GM23338 (cell line): Measurements from ENCODE around the gene PPP1R3D. TPM values are rescaled to one million over a fixed set of nuclear protein-coding genes. Genes with fewer than 3 reads are reported as not detected.

Source experiments
- ATAC-seq: fragments of 200-7000 bp; cut with Tn5 transposase; 3 replicates; pipeline ENCODE4 v1.9.1; 2020
- DNase-seq: peaks from one replicate; pipeline ENCODE4 v3.0.0-alpha.2; 2015; ENCODE audit warnings: low spot score
- H2AFZ ChIP-seq: fragments of 200-600 bp; sonication (generic); 2 replicates; pipeline ENCODE4 v1.8.0; 2016; ENCODE audit warnings: antibody characterized with exemption, mild to moderate bottlenecking, moderate library complexity
- H3F3A ChIP-seq: fragments of 200-600 bp; sonication (generic); replicated peaks from 2 replicates; pipeline ENCODE4 v1.8.0; 2017; ENCODE audit warnings: antibody characterized with exemption, mixed run types, low read depth
- H3K27ac ChIP-seq: fragments of 200-600 bp; sonication (generic); 2 replicates; pipeline ENCODE4 v1.6.1; 2016; ENCODE audit warnings: low read depth
- H3K27me3 ChIP-seq: fragments of 200-600 bp; sonication (generic); 2 replicates; pipeline ENCODE4 v1.8.0; 2016; ENCODE audit warnings: mild to moderate bottlenecking, mixed run types, moderate library complexity; ENCODE audit not compliant: insufficient read depth
- H3K36me3 ChIP-seq: fragments of 200-600 bp; sonication (generic); 2 replicates; pipeline ENCODE4 v1.8.0; 2016; ENCODE audit warnings: mild to moderate bottlenecking; ENCODE audit not compliant: insufficient read depth
- H3K4me1 ChIP-seq: fragments of 200-600 bp; sonication (generic); 2 replicates; pipeline ENCODE4 v1.8.0; 2016; ENCODE audit warnings: mild to moderate bottlenecking, moderate library complexity; ENCODE audit not compliant: insufficient read depth
- H3K4me2 ChIP-seq: fragments of 200-600 bp; sonication (generic); 2 replicates; pipeline ENCODE4 v1.7.1; 2017; ENCODE audit warnings: mixed run types
- H3K4me3 ChIP-seq: fragments of 200-600 bp; sonication (generic); 2 replicates; pipeline ENCODE4 v1.6.1; 2016; ENCODE audit warnings: mixed run types
- H3K79me2 ChIP-seq: fragments of 200-600 bp; sonication (generic); replicated peaks from 2 replicates; pipeline ENCODE4 v1.8.0; 2017; ENCODE audit warnings: mild to moderate bottlenecking; ENCODE audit not compliant: insufficient read depth
- H3K9me2 ChIP-seq: fragments of 200-600 bp; sonication (generic); 2 replicates; pipeline ENCODE4 v1.8.0; 2017; ENCODE audit not compliant: insufficient read depth
- H4K20me1 ChIP-seq: fragments of 200-600 bp; sonication (generic); replicated peaks from 2 replicates; pipeline ENCODE4 v1.8.0; 2017; ENCODE audit warnings: mild to moderate bottlenecking; ENCODE audit not compliant: insufficient read depth
- H3K27ac Mint-ChIP-seq: 2 replicates; pipeline ENCODE4 v1.8.0; 2020; ENCODE audit warnings: inconsistent platforms, mild to moderate bottlenecking, moderate library complexity, mixed read lengths
- H3K27me3 Mint-ChIP-seq: 3 replicates; pipeline ENCODE4 v1.8.0; 2022; ENCODE audit warnings: low read depth, mild to moderate bottlenecking, moderate library complexity, mixed read lengths, inconsistent platforms; ENCODE audit not compliant: insufficient read depth, poor library complexity
- H3K36me3 Mint-ChIP-seq: 3 replicates; pipeline ENCODE4 v1.8.0; 2021; ENCODE audit warnings: low read depth, mild to moderate bottlenecking, inconsistent platforms, moderate library complexity, mixed read lengths
- H3K4me1 Mint-ChIP-seq: 3 replicates; pipeline ENCODE4 v1.8.0; 2020; ENCODE audit warnings: mild to moderate bottlenecking, inconsistent platforms, mixed read lengths
- H3K4me3 Mint-ChIP-seq: 3 replicates; pipeline ENCODE4 v1.8.0; 2021; ENCODE audit warnings: moderate library complexity, mild to moderate bottlenecking, inconsistent platforms, mixed read lengths
- H3K9me3 Mint-ChIP-seq: 3 replicates; pipeline ENCODE4 v1.8.0; 2020; ENCODE audit warnings: moderate library complexity, mild to moderate bottlenecking, inconsistent platforms, mixed read lengths
- CREB1 ChIP-seq: fragments of 250-450 bp; sonication (Bioruptor Pico); IDR thresholded peaks from 2 replicates; pipeline ENCODE4 v1.5.0; 2020; ENCODE audit warnings: low read depth, mild to moderate bottlenecking, moderate library complexity
- EZH2 ChIP-seq: fragments of 200-600 bp; sonication (generic); IDR thresholded peaks from one replicate; pipeline ENCODE4 v1.8.0; 2017; ENCODE audit warnings: antibody characterized with exemption, mild to moderate bottlenecking, low read depth; ENCODE audit not compliant: unreplicated experiment
- EZH2phosphoT487 ChIP-seq: fragments of 200-600 bp; sonication (generic); IDR thresholded peaks from one replicate; pipeline ENCODE4 v1.8.1; 2018; ENCODE audit warnings: antibody characterized with exemption; ENCODE audit not compliant: unreplicated experiment
- JUNB ChIP-seq: IDR thresholded peaks from one replicate; pipeline ENCODE4 v1.6.1; 2016; ENCODE audit warnings: antibody characterized with exemption; ENCODE audit not compliant: unreplicated experiment
- NANOG ChIP-seq: IDR thresholded peaks from 2 replicates; pipeline ENCODE4 v1.6.1; 2016; ENCODE audit warnings: antibody characterized with exemption, borderline replicate concordance
- POLR2AphosphoS5 ChIP-seq: IDR thresholded peaks from 2 replicates; pipeline ENCODE4 v1.6.1; 2016; ENCODE audit warnings: antibody characterized with exemption, low read depth
- REST ChIP-seq: IDR thresholded peaks from one replicate; pipeline ENCODE4 v1.6.1; 2018; ENCODE audit warnings: antibody characterized with exemption; ENCODE audit not compliant: unreplicated experiment
- STAT1 ChIP-seq: IDR thresholded peaks from one replicate; pipeline ENCODE4 v1.6.1; 2016; ENCODE audit warnings: antibody characterized with exemption; ENCODE audit not compliant: unreplicated experiment
- ZNF114 ChIP-seq: fragments of 250-450 bp; sonication (Bioruptor Pico); IDR thresholded peaks from 2 replicates; pipeline ENCODE4 v1.5.0; 2020; ENCODE audit warnings: mild to moderate bottlenecking, moderate library complexity
- ZNF331 ChIP-seq: fragments of 250-450 bp; sonication (Bioruptor Pico); IDR thresholded peaks from 2 replicates; pipeline ENCODE4 v1.5.0; 2020; ENCODE audit warnings: low read depth, mild to moderate bottlenecking, moderate library complexity
- polyA plus RNA-seq: library from polyadenylated mRNA; unstranded; fragments of >200 nt; fragmentation: Nextera tagmentation; extraction: Ambion mirVana; gene quantifications from 2 replicates; pipeline ENCODE4 v1.2.1, GENCODE V29; 2016
- total RNA-seq: library from RNA; depleted of rRNA; stranded (reverse); fragments of >200 nt; shearing (Covaris generic); gene quantifications from 2 replicates; pipeline ENCODE4 v1.2.3, GENCODE V29; 2014
- TF ChIP-seq, protein P1 (sequence below), 2 experiments: fragments of 200-600 bp in 1 of 2; sonication (generic) in 1 of 2; conservative IDR thresholded peaks; 2 replicates each; pipeline versions ENCODE4 v1.5.1 to v1.6.1; 2016 to 2017; ENCODE audit warnings: antibody characterized with exemption in 2 of 2, low read depth in 2 of 2, mild to moderate bottlenecking in 2 of 2, moderate library complexity in 1 of 2
- TF ChIP-seq, protein P2 (sequence below): fragments of 250-450 bp; sonication (Bioruptor Pico); IDR thresholded peaks from 2 replicates; pipeline ENCODE4 v1.5.0; 2020; ENCODE audit warnings: mild to moderate bottlenecking, moderate library complexity
- TF ChIP-seq, protein P3 (sequence below): IDR thresholded peaks from 2 replicates; pipeline ENCODE4 v1.6.1; 2016; ENCODE audit warnings: antibody characterized with exemption

Gene PPP1R3D
- total and polyA plus RNA-seq, 2 experiments from 2014 or later = 1.4 to 3.0 TPM

DNA sequence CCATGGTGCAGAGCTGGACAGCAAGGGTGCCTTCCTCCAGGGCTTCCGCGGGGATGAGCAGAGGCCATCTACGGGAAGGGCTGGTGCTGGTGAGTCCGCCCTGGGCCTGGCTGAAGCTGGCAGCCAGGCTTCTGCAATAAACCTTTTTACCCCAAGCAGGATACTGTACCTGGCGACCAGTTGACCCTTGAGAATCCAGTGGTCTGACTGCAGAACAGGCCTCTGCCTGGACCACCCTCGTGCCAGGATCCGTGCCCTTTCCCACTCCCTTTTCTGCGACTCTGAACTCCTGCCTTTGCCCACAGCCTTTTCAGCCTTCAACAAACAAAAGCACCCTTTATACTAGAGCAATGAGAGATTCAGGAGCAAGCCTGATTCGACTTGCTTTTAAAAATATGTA, 37.0 kb upstream of the PPP1R3D start:
- peaks cover 1% of the 10 kb centered on the region for H3K27me3 Mint-ChIP-seq
- Histone ChIP-seq H3K36me3 (no peaks in the 10 kb centered on the region), H3K79me2 (no peaks in the 10 kb centered on the region), H3K4me2 (no peak overlapping the region), H3K9me2 (no peaks in the 10 kb centered on the region), H4K20me1 (no peaks in the 10 kb centered on the region), H3K4me3 (no peak overlapping the region), H3F3A (no peaks in the 10 kb centered on the region), H3K27me3 (no peaks in the 10 kb centered on the region), H2AFZ (no peak overlapping the region), H3K4me1 (no peaks in the 10 kb centered on the region), H3K27ac (no peak overlapping the region)
- no peak for DNase-seq
- no peak for TF ChIP-seq JUNB
- no peak for TF ChIP-seq STAT1
- TF ChIP-seq NANOG = no peak
- TF ChIP-seq REST = no peak
- no peak for TF ChIP-seq EZH2
- TF ChIP-seq, protein P1, sequence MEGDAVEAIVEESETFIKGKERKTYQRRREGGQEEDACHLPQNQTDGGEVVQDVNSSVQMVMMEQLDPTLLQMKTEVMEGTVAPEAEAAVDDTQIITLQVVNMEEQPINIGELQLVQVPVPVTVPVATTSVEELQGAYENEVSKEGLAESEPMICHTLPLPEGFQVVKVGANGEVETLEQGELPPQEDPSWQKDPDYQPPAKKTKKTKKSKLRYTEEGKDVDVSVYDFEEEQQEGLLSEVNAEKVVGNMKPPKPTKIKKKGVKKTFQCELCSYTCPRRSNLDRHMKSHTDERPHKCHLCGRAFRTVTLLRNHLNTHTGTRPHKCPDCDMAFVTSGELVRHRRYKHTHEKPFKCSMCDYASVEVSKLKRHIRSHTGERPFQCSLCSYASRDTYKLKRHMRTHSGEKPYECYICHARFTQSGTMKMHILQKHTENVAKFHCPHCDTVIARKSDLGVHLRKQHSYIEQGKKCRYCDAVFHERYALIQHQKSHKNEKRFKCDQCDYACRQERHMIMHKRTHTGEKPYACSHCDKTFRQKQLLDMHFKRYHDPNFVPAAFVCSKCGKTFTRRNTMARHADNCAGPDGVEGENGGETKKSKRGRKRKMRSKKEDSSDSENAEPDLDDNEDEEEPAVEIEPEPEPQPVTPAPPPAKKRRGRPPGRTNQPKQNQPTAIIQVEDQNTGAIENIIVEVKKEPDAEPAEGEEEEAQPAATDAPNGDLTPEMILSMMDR (conservative IDR thresholded peaks at IDR 0.05; ENCODE audit: low read depth in 2 of 2) = no peak
- TF ChIP-seq ZNF114 (CRISPR knock-in tag) = no peak
- no peak for TF ChIP-seq POLR2AphosphoS5
- TF ChIP-seq, protein P2, sequence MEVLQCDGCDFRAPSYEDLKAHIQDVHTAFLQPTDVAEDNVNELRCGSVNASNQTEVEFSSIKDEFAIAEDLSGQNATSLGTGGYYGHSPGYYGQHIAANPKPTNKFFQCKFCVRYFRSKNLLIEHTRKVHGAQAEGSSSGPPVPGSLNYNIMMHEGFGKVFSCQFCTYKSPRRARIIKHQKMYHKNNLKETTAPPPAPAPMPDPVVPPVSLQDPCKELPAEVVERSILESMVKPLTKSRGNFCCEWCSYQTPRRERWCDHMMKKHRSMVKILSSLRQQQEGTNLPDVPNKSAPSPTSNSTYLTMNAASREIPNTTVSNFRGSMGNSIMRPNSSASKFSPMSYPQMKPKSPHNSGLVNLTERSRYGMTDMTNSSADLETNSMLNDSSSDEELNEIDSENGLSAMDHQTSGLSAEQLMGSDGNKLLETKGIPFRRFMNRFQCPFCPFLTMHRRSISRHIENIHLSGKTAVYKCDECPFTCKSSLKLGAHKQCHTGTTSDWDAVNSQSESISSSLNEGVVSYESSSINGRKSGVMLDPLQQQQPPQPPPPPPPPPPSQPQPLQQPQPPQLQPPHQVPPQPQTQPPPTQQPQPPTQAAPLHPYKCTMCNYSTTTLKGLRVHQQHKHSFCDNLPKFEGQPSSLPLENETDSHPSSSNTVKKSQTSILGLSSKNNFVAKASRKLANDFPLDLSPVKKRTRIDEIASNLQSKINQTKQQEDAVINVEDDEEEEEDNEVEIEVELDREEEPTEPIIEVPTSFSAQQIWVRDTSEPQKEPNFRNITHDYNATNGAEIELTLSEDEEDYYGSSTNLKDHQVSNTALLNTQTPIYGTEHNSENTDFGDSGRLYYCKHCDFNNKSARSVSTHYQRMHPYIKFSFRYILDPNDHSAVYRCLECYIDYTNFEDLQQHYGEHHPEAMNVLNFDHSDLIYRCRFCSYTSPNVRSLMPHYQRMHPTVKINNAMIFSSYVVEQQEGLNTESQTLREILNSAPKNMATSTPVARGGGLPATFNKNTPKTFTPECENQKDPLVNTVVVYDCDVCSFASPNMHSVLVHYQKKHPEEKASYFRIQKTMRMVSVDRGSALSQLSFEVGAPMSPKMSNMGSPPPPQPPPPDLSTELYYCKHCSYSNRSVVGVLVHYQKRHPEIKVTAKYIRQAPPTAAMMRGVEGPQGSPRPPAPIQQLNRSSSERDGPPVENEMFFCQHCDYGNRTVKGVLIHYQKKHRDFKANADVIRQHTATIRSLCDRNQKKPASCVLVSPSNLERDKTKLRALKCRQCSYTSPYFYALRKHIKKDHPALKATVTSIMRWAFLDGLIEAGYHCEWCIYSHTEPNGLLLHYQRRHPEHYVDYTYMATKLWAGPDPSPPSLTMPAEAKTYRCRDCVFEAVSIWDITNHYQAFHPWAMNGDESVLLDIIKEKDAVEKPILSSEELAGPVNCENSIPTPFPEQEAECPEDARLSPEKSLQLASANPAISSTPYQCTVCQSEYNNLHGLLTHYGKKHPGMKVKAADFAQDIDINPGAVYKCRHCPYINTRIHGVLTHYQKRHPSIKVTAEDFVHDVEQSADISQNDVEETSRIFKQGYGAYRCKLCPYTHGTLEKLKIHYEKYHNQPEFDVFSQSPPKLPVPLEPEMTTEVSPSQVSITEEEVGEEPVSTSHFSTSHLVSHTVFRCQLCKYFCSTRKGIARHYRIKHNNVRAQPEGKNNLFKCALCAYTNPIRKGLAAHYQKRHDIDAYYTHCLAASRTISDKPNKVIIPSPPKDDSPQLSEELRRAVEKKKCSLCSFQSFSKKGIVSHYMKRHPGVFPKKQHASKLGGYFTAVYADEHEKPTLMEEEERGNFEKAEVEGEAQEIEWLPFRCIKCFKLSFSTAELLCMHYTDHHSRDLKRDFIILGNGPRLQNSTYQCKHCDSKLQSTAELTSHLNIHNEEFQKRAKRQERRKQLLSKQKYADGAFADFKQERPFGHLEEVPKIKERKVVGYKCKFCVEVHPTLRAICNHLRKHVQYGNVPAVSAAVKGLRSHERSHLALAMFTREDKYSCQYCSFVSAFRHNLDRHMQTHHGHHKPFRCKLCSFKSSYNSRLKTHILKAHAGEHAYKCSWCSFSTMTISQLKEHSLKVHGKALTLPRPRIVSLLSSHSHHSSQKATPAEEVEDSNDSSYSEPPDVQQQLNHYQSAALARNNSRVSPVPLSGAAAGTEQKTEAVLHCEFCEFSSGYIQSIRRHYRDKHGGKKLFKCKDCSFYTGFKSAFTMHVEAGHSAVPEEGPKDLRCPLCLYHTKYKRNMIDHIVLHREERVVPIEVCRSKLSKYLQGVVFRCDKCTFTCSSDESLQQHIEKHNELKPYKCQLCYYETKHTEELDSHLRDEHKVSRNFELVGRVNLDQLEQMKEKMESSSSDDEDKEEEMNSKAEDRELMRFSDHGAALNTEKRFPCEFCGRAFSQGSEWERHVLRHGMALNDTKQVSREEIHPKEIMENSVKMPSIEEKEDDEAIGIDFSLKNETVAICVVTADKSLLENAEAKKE (CRISPR knock-in tag) = no peak
- TF ChIP-seq ZNF331 (CRISPR knock-in tag) = no peak
- no peak for TF ChIP-seq EZH2phosphoT487
- TF ChIP-seq CREB1 (CRISPR knock-in tag) = no peak
- TF ChIP-seq, protein P3, sequence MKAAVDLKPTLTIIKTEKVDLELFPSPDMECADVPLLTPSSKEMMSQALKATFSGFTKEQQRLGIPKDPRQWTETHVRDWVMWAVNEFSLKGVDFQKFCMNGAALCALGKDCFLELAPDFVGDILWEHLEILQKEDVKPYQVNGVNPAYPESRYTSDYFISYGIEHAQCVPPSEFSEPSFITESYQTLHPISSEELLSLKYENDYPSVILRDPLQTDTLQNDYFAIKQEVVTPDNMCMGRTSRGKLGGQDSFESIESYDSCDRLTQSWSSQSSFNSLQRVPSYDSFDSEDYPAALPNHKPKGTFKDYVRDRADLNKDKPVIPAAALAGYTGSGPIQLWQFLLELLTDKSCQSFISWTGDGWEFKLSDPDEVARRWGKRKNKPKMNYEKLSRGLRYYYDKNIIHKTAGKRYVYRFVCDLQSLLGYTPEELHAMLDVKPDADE = no peak
- no peaks in the 10 kb centered on the region for H3K36me3 Mint-ChIP-seq
- no peaks in the 10 kb centered on the region for H3K9me3 Mint-ChIP-seq
- H3K27ac Mint-ChIP-seq = no peak overlapping the region
- ATAC-seq = no peak
- no peak overlapping the region for H3K4me3 Mint-ChIP-seq
- H3K4me1 Mint-ChIP-seq = no peaks in the 10 kb centered on the region
